Gastrocnemius medialis (tissue), 4 donors: ENCODE results near the gene TRIM44. TPM values are rescaled to one million over a fixed set of nuclear protein-coding genes. Genes with fewer than 3 reads are reported as not detected.
A peak's percentile ranks its signal among the peaks of the same experiment; 100 is the strongest.

Source experiments
- ATAC-seq, 2 donors: fragments of 150-250 bp; one replicate each; pipeline ENCODE4 v1.9.1; 2016
- DNase-seq, 2 donors: peaks; one replicate each; pipeline ENCODE4 v3.0.0-alpha.2; 2019
- H3K27ac ChIP-seq, 4 donors: fragments of 200-600 bp; sonication (generic); 1 replicate in 1 of 4; 2 replicates in 3 of 4; pipeline ENCODE4 v1.5.1; 2016 to 2018; ENCODE audit warnings: mild to moderate bottlenecking in 2 of 4, moderate library complexity in 1 of 4
- H3K27me3 ChIP-seq, 3 donors: fragments of 200-600 bp; sonication (generic) in 2 of 3; 1 replicate in 1 of 3; 2 replicates in 2 of 3; pipeline versions ENCODE4 v1.5.1 to v1.6.0; 2016 to 2019; ENCODE audit warnings: mild to moderate bottlenecking in 1 of 3, moderate library complexity in 1 of 3
- H3K36me3 ChIP-seq, 2 donors: fragments of 200-600 bp; sonication (generic) in 1 of 2; one replicate each; pipeline ENCODE4 v1.5.1; 2017 to 2018
- H3K4me1 ChIP-seq, 2 donors: fragments of 200-600 bp; sonication (generic) in 1 of 2; one replicate each; pipeline ENCODE4 v1.5.1; 2016 to 2017; ENCODE audit warnings: mild to moderate bottlenecking in 2 of 2
- H3K4me3 ChIP-seq, 4 donors: fragments of 200-600 bp; sonication (generic) in 3 of 4; 1 replicate in 1 of 4; 2 replicates in 3 of 4; pipeline ENCODE4 v1.5.1; 2016 to 2019; ENCODE audit warnings: mild to moderate bottlenecking in 2 of 4
- H3K9me3 ChIP-seq, 3 donors: fragments of 200-600 bp; sonication (generic) in 2 of 3; 1 replicate in 1 of 3; 2 replicates in 2 of 3; pipeline ENCODE4 v1.5.1; 2016 to 2019
- POLR2A ChIP-seq, 2 donors: fragments of 450-650 bp; IDR thresholded peaks; one replicate each; pipeline ENCODE4 v1.6.1; 2017; ENCODE audit warnings: antibody characterized with exemption in 2 of 2, mild to moderate bottlenecking in 2 of 2, moderate library complexity in 2 of 2
- in situ Hi-C, 4 donors: fragments of 200-750 bp; cut with MboI; loops; one replicate each; pipeline versions ENCODE4 v1.15.0 to v1.8.0; 2017; ENCODE audit warnings: low sequenced_read_pairs in 4 of 4
- intact Hi-C: fragments of 100-400 bp; cut with DNase I; formaldehyde crosslinking; loops from one replicate; pipeline ENCODE4 v1.15.1; 2023; ENCODE audit warnings: low total_unique reads
- total RNA-seq, 4 donors: library from RNA; depleted of rRNA; stranded (reverse); fragments of >200 nt; gene quantifications; one replicate each; pipeline versions ENCODE4 v1.1.0 to v1.2.3, GENCODE V29; 2016
- TF ChIP-seq, protein P1 (sequence below), 5 experiments: fragments of 450-650 bp in 3 of 5; fragments of 200-600 bp in 2 of 5; sonication (generic) in 2 of 5; IDR thresholded peaks in 4 of 5; conservative IDR thresholded peaks in 1 of 5; 1 replicate in 4 of 5; 2 replicates in 1 of 5; pipeline ENCODE4 v1.5.1; 2016 to 2019; ENCODE audit warnings: antibody characterized with exemption in 5 of 5, mild to moderate bottlenecking in 3 of 5, moderate library complexity in 3 of 5

Gene TRIM44
- total RNA-seq, 4 donors from 2014 or later, result 25.5 to 30.5 (median 26.2) TPM

DNA sequence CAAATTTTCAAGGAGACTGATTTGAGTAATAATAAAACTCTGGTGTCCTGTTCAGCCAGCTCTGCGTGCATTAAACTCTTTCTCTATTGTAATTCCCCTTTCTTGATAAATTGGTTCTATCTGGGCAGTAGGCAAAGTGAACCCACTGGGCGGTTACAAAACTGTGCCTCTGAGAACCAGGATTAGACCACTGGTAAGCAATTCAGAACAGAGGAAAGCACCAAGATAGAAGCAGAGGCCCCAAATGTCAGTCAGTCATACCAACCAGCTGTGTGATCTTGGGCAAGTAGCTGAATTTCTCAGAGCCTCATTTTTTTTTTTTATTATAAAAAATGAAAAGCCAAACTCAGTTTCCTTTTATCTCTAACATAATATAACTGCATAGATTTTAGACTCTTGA lies 54.9 kb downstream of the TRIM44 start:
- in situ Hi-C loops (no loop called here), intact Hi-C loops (no loop called here)
- H3K4me3 ChIP-seq, result no peak overlapping the region
- H3K4me1 ChIP-seq, result peaks cover 3 to 13% of the 10 kb centered on the region in 2 donors
- TF ChIP-seq POLR2A (IDR thresholded peaks at IDR 0.05), result no peak
- TF ChIP-seq, protein P1, sequence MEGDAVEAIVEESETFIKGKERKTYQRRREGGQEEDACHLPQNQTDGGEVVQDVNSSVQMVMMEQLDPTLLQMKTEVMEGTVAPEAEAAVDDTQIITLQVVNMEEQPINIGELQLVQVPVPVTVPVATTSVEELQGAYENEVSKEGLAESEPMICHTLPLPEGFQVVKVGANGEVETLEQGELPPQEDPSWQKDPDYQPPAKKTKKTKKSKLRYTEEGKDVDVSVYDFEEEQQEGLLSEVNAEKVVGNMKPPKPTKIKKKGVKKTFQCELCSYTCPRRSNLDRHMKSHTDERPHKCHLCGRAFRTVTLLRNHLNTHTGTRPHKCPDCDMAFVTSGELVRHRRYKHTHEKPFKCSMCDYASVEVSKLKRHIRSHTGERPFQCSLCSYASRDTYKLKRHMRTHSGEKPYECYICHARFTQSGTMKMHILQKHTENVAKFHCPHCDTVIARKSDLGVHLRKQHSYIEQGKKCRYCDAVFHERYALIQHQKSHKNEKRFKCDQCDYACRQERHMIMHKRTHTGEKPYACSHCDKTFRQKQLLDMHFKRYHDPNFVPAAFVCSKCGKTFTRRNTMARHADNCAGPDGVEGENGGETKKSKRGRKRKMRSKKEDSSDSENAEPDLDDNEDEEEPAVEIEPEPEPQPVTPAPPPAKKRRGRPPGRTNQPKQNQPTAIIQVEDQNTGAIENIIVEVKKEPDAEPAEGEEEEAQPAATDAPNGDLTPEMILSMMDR (IDR thresholded peaks at IDR 0.05 in 4 of 5, conservative IDR thresholded peaks at IDR 0.05 in 1 of 5), result no peak
- H3K36me3 ChIP-seq, result no peaks in the 10 kb centered on the region
- no peaks in the 10 kb centered on the region for H3K9me3 ChIP-seq
- DNase-seq (no peak), ATAC-seq (no peak)
- H3K27ac ChIP-seq, result no peak overlapping the region
- H3K27me3 ChIP-seq, result no peaks in the 10 kb centered on the region

DNA sequence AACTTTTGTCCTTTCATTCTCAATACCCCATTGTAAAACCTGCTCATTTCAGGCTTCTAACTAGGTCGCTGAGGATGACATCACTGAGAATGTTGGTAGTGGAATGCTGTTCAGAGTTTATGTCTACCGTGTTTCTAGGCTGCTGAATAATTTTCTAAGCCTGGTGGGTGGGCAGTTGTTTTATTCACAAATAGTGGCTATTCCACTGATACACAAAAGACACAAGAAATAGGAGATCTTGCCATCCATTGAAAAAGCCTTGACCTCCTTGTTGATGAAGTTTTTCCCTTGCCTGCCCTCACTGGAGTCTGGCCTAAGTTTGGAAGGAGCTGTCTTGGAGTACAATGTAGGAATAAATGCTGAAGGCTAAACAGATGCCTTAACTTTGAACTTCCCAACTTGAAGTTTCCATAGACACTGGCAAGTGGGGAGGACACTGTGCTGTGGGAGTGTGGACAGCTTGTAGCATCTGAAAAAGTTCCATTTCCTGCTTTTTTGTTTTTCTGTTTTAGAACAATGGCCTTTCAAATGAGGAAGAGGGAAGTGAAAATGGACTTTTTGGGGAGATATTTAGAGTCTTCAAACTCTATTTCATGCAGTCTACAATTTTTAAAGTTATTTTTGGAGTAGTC lies 59.2 kb downstream of the TRIM44 start:
- H3K27ac ChIP-seq, result no peak overlapping the region
- ATAC-seq (no peak), DNase-seq (no peak)
- H3K4me1 ChIP-seq, result peaks cover 4 to 21% of the 10 kb centered on the region in 2 donors
- no peaks in the 10 kb centered on the region for H3K27me3 ChIP-seq
- H3K36me3 ChIP-seq, result peaks cover 0 to 7% of the 10 kb centered on the region in 2 donors
- intact Hi-C loops (no loop called here), in situ Hi-C loops (no loop called here)
- H3K4me3 ChIP-seq, result no peak overlapping the region
- TF ChIP-seq POLR2A (IDR thresholded peaks at IDR 0.05), result no peak
- TF ChIP-seq, protein P1 (IDR thresholded peaks at IDR 0.05 in 4 of 5, conservative IDR thresholded peaks at IDR 0.05 in 1 of 5), result no peak
- no peaks in the 10 kb centered on the region for H3K9me3 ChIP-seq

DNA sequence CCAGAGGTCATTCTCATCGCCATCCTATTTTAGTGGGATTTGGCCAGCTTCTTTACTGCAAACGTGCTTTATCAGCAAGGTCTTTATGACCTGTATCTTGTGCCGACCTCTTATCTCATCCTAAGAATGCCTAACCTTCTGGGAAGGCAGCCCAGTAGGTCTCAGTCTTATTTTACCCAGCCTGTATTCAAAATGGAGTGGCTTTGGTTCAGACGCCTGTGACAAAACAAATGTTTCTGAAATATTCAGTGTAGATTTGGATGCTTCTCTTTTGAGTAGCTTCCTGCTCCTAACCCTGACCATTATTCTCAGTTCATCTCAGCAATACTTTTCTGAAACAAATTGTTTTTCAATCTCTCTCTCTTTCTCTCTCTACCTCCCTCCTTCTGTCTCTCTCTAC lies 60.1 kb downstream of the TRIM44 start:
- no peaks in the 10 kb centered on the region for H3K9me3 ChIP-seq
- DNase-seq (no peak), ATAC-seq (no peak)
- TF ChIP-seq, protein P1 (IDR thresholded peaks at IDR 0.05 in 4 of 5, conservative IDR thresholded peaks at IDR 0.05 in 1 of 5), result no peak
- TF ChIP-seq POLR2A (IDR thresholded peaks at IDR 0.05), result no peak
- in situ Hi-C loops (no loop called here), intact Hi-C loops (no loop called here)
- peaks cover 0 to 16% of the 10 kb centered on the region in 2 donors for H3K36me3 ChIP-seq
- peaks cover 4 to 21% of the 10 kb centered on the region in 2 donors for H3K4me1 ChIP-seq
- H3K4me3 ChIP-seq, result no peak overlapping the region
- no peaks in the 10 kb centered on the region for H3K27me3 ChIP-seq
- H3K27ac ChIP-seq, result no peak overlapping the region

DNA sequence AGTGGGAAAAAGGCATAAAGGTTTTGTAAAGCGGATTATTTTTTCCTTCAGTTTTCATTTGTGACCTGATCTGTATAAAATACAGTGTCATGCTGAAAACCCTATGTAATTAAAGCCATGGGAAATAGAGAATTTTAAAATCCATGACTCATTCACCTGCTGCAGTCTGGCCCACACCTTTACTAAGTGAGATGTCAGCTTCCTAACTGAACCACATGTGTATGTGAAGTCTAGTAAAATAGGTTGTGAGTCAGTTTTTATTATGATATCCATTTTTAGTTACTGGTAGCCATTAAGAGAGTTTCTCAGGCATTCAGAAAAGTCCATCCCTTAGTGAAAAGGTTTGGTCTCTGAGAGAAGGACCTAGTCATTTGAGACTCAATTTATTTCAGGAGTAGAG lies 60.9 kb downstream of the TRIM44 start:
- H3K27me3 ChIP-seq, result no peaks in the 10 kb centered on the region
- ATAC-seq (no peak), DNase-seq (no peak)
- in situ Hi-C loops (no loop called here), intact Hi-C loops (no loop called here)
- peaks cover 0 to 23% of the 10 kb centered on the region in 2 donors for H3K36me3 ChIP-seq
- peaks cover 4 to 21% of the 10 kb centered on the region in 2 donors for H3K4me1 ChIP-seq
- no peak overlapping the region for H3K4me3 ChIP-seq
- no peak overlapping the region for H3K27ac ChIP-seq
- TF ChIP-seq, protein P1 (IDR thresholded peaks at IDR 0.05 in 4 of 5, conservative IDR thresholded peaks at IDR 0.05 in 1 of 5), result no peak
- TF ChIP-seq POLR2A (IDR thresholded peaks at IDR 0.05), result no peak
- H3K9me3 ChIP-seq, result no peaks in the 10 kb centered on the region

DNA sequence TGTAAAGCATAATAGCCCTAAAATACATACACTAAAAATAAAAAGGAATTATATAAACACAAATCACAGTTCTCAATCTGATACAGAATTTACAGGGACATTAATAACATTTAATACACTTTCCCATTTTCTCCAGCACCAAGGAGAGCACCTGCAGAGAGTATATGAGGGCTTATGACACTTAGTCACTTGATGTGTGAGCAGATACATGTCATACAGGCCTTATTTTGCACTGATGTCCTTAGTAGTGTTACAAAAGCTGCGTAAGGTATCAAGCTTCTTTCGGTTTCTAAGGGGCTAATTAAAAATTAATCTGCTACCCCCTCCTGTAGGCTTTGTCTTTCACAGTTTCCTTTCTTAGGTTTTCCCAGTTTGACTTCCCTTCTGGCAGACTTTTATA lies 61.3 kb downstream of the TRIM44 start:
- Histone ChIP-seq H3K9me3 (no peaks in the 10 kb centered on the region), H3K36me3 (peaks cover 0 to 27% of the 10 kb centered on the region in 2 donors), H3K4me3 (no peak overlapping the region), H3K27me3 (no peaks in the 10 kb centered on the region), H3K27ac (no peak overlapping the region), H3K4me1 (peaks cover 4 to 21% of the 10 kb centered on the region in 2 donors)
- intact Hi-C loops (no loop called here), in situ Hi-C loops (no loop called here)
- DNase-seq (no peak), ATAC-seq (peak in 1 of 2 donors; percentile 55)
- TF ChIP-seq, protein P1 (IDR thresholded peaks at IDR 0.05 in 4 of 5, conservative IDR thresholded peaks at IDR 0.05 in 1 of 5), result no peak
- no peak for TF ChIP-seq POLR2A (IDR thresholded peaks at IDR 0.05)
